KOPT-K1 (cell line): ENCODE measurements around the gene NBDY.
"Not testable (repeated sequence)": the region's sequence is repeated elsewhere in the genome, so short reads cannot be mapped to it uniquely, and the experiment has no call there.

ENCODE experiments used
- H3K27ac ChIP-seq: fragments of 200-600 bp; sonication (generic); 2 replicates; pipeline ENCODE4 v1.5.1; 2016; ENCODE audit warnings: antibody characterized with exemption, mild to moderate bottlenecking, low read depth, low read length; ENCODE audit not compliant: poor library complexity, severe bottlenecking
- H3K36me3 ChIP-seq: fragments of 200-600 bp; sonication (generic); 2 replicates; pipeline ENCODE4 v1.5.1; 2017; ENCODE audit warnings: antibody characterized with exemption, mild to moderate bottlenecking, low read length, moderate library complexity; ENCODE audit not compliant: insufficient read depth
- H3K9me3 ChIP-seq: fragments of 200-600 bp; sonication (generic); 2 replicates; pipeline ENCODE4 v1.5.1; 2017; ENCODE audit warnings: antibody characterized with exemption, low read length, mild to moderate bottlenecking; ENCODE audit not compliant: insufficient read depth, poor library complexity, severe bottlenecking

The NBDY gene

GRCh38 chrX:56729152-56729850, at the start of gene NBDY:
NBDY (plus strand) TSS chrX:56729243; CDS start chrX:56729354, 111 bp downstream.
- Histone ChIP-seq H3K27ac (peak within 1 kb of the TSS; percentile 87), H3K36me3 (peaks cover 7% of the 10 kb centered on the region; the same call in 1 of the 2 replicates), H3K9me3 (no peaks in the 10 kb centered on the region)

GRCh38 chrX:56704530-56704929, 24.5 kb upstream of the NBDY start:
- H3K36me3 ChIP-seq, H3K27ac ChIP-seq, H3K9me3 ChIP-seq: not testable (repeated sequence)

- H3K9me3 ChIP-seq: no peaks in the 10 kb centered on the region
- no peaks in the 10 kb centered on the region for H3K36me3 ChIP-seq
- H3K27ac ChIP-seq: no peak overlapping the region
Measured at GRCh38 chrX:56726605-56727004, 2.4 kb upstream of the NBDY start.

GRCh38 chrX:56727531-56727930, 1.5 kb upstream of the NBDY start:
- Histone ChIP-seq H3K36me3 (no peaks in the 10 kb centered on the region), H3K9me3 (no peaks in the 10 kb centered on the region), H3K27ac (no peak overlapping the region)

- Histone ChIP-seq H3K36me3 (no peaks in the 10 kb centered on the region), H3K9me3 (no peaks in the 10 kb centered on the region), H3K27ac (no peak overlapping the region)
Measured at GRCh38 chrX:56728321-56728720, 722 bp upstream of the NBDY start.

GRCh38 chrX:56728752-56729151, 291 bp upstream of the NBDY start:
- peak overlapping the region; percentile 87 for H3K27ac ChIP-seq
- no peaks in the 10 kb centered on the region for H3K9me3 ChIP-seq

GRCh38 chrX:56733459-56734046, 4.5 kb downstream of the NBDY start:
- no peaks in the 10 kb centered on the region for H3K9me3 ChIP-seq

More at GRCh38 chrX:56728752-56729151, 291 bp upstream of the NBDY start:
- peaks cover 2% of the 10 kb centered on the region; the same call in 1 of the 2 replicates for H3K36me3 ChIP-seq

GRCh38 chrX:56736219-56736618, 7.2 kb downstream of the NBDY start:
- Histone ChIP-seq H3K36me3 (peaks cover 35% of the 10 kb centered on the region; the same call in 1 of the 2 replicates), H3K27ac (no peak overlapping the region), H3K9me3 (peaks cover under 1% of the 10 kb centered on the region)

More at GRCh38 chrX:56733459-56734046, 4.5 kb downstream of the NBDY start:
- Histone ChIP-seq H3K36me3 (peaks cover 23% of the 10 kb centered on the region; the same call in 1 of the 2 replicates), H3K27ac (no peak overlapping the region)

- Histone ChIP-seq H3K36me3 (peaks cover 42% of the 10 kb centered on the region; the same call in 1 of the 2 replicates), H3K27ac (no peak overlapping the region)
Measured at GRCh38 chrX:56738670-56739069, 9.6 kb downstream of the NBDY start.

GRCh38 chrX:56744996-56745395, 16.0 kb downstream of the NBDY start:
- H3K9me3 ChIP-seq: peaks cover 11% of the 10 kb centered on the region
- no peak overlapping the region for H3K27ac ChIP-seq

More at GRCh38 chrX:56738670-56739069, 9.6 kb downstream of the NBDY start:
- H3K9me3 ChIP-seq: peaks cover 11% of the 10 kb centered on the region

GRCh38 chrX:56746996-56747395, 18.0 kb downstream of the NBDY start:
- H3K9me3 ChIP-seq: peaks cover 2% of the 10 kb centered on the region
- peaks cover under 1% of the 10 kb centered on the region; the same call in 1 of the 2 replicates for H3K36me3 ChIP-seq
- H3K27ac ChIP-seq: no peak overlapping the region

More at GRCh38 chrX:56744996-56745395, 16.0 kb downstream of the NBDY start:
- peaks cover 12% of the 10 kb centered on the region; the same call in 1 of the 2 replicates for H3K36me3 ChIP-seq

- Histone ChIP-seq H3K36me3 (peaks cover 17% of the 10 kb centered on the region), H3K9me3 (no peaks in the 10 kb centered on the region)
Measured at GRCh38 chrX:56751071-56751470, 22.0 kb downstream of the NBDY start.

GRCh38 chrX:56757327-56757726, 28.3 kb downstream of the NBDY start:
- H3K27ac ChIP-seq: no peak overlapping the region
- peaks cover 17% of the 10 kb centered on the region for H3K36me3 ChIP-seq
- H3K9me3 ChIP-seq: no peaks in the 10 kb centered on the region

More at GRCh38 chrX:56751071-56751470, 22.0 kb downstream of the NBDY start:
- H3K27ac ChIP-seq: no peak overlapping the region

- H3K9me3 ChIP-seq: no peaks in the 10 kb centered on the region
- peaks cover 9% of the 10 kb centered on the region for H3K36me3 ChIP-seq
- no peak overlapping the region for H3K27ac ChIP-seq
Measured at GRCh38 chrX:56758456-56758855, 29.4 kb downstream of the NBDY start.

GRCh38 chrX:56759736-56760409, 30.8 kb downstream of the NBDY start:
- Histone ChIP-seq H3K36me3 (no peaks in the 10 kb centered on the region; the same call in 1 of the 2 replicates), H3K27ac (no peak overlapping the region), H3K9me3 (no peaks in the 10 kb centered on the region)
